ENCODE results near the gene ATP10B.

- TF ChIP-seq CTCF (conservative IDR thresholded peaks at IDR 0.05) (no peak), ZFX (IDR thresholded peaks at IDR 0.05) (no peak)
Observed at GRCh38 chr5:160843240-160843639, 8.8 kb downstream of the ATP10B start.
